Activated T-helper 9 cell treated with anti-CD3 and anti-CD28 coated beads, Interleukin-2, amount 50 U/mL, for 16 hours (primary cell): ENCODE data around the gene MBD3L2.
"Not testable (repeated sequence)": the region's sequence is repeated elsewhere in the genome, so short reads cannot be mapped to it uniquely, and the experiment has no call there.

Source experiments
- DNase-seq: peaks from one replicate; pipeline ENCODE4 v3.0.0-alpha.2; 2020; ENCODE audit warnings: low read depth

MBD3L2 gene

DNA sequence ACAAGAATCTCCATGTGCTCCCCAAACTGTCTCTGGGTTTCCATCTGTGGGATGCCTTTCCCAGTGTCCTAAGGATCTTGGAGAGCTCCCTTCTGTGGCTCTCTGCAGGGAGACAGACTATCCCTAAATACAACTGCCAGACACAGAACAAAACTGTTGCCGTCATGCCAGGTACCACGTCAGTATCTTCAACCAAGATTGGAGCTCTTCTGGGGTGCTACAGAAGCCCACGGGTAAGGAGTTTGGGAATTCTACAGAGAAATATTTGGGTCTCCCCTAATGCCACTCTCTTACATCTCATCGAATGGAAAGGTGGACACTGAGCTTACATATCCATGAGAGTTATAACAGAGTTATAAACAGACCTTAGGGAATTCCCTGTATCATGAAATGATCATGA lies 14.2 kb downstream of the MBD3L2 start:
- no peak for DNase-seq

- DNase-seq = no peak
Observed at GRCh38 chr19:7063764-7064418, 14.8 kb downstream of the MBD3L2 start.

DNA sequence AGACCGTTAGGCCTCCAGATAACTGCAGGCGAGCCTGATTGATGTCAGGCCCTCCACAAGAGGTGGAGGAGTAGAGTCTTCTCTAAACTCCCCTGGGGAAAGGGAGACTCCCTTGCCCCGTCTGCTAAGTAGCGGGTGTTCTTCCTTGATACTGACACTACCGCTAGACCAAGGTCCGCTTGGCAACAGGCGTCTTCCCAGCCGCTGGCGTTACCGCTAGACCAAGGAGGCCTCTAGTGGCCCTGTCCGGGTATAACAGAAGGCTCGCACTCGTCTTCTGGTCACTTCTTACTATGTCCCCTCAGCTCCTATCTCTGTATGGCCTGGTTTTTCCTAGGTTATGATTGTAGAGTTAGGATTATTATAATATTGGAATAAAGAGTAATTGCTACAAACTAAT lies 18.0 kb downstream of the MBD3L2 start:
- not testable (repeated sequence) for DNase-seq

DNA sequence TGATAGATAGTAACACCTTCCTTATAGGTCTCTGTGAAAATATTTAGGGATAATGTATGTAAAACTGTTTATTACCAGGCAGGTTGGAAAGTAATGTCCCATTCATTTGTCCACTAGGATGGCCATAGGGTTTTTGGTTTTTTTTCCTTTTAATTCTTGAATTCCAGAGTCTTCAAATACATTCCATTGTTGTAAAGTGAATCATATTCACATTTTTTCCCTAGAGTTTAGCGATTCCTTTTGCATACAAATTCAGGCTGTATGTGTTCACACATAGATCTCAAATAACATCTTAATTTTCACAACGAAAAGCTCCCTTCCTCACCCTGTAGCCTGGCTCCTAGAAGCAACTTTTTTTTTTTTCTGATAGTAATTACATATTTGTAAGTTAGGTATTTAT lies 18.6 kb downstream of the MBD3L2 start:
- DNase-seq = no peak

DNA sequence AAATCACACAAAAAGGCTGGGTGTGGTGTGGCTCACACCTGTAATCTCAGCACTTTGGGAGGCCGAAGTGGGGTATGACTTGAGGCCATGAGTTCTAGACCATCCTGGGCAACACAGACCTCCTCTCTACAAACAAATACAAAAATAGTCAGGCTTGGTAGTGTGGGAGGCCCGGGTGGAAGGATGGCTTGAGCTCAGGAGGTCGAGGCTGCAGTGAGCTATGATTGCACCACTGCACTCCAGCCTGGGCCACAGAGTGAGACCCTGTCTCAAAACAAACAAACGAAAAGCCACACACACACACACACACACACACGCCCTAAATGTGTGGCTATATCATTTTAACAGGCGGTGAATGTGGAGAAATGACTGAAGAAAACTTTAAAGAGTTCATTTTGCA lies 19.5 kb downstream of the MBD3L2 start:
- no peak for DNase-seq

- peak; percentile 96 for DNase-seq
Observed at GRCh38 chr19:7069042-7069903, 20.2 kb downstream of the MBD3L2 start, which contains the start of gene ZNF557. Gene ZNF557 (plus strand): TSS chr19:7069703. CDS start chr19:7075075, 5,372 bp downstream.

DNA sequence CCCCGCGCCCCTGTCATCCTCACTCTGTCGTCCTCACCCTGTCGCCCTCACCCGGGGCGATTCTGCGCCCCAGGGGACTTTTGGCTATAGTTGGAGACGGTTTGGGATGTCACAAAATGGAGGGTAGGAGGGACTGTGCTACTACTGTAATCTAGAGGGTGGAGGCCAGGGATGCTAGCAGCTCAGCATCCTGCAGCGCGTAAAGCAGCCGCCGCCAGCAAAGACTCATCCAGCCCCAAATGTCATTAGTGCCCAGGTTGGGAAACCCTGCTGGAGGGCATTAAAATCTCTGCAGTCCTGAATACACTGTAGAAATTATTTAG lies 20.7 kb downstream of the MBD3L2 start:
- DNase-seq = no peak

DNA sequence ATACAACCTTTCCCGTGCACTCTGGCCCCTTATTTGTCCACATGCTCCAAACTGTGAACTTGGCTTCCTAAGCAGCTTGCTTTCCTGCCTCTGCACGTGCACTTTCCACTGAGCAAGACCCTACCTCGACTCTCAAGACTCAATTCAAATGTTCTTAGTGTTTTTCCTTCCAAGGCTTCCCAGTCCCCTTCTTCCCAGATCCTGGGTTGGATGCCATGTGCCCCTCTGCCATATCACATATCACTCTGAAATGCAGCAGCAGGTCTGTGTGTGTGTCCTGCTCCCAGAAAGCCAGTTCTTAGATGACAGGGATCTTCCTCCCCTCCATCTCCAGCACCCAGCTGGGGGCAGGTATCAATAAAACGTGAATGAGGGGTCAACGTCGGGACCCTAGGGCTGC lies 23.4 kb downstream of the MBD3L2 start:
- DNase-seq = no peak

DNA sequence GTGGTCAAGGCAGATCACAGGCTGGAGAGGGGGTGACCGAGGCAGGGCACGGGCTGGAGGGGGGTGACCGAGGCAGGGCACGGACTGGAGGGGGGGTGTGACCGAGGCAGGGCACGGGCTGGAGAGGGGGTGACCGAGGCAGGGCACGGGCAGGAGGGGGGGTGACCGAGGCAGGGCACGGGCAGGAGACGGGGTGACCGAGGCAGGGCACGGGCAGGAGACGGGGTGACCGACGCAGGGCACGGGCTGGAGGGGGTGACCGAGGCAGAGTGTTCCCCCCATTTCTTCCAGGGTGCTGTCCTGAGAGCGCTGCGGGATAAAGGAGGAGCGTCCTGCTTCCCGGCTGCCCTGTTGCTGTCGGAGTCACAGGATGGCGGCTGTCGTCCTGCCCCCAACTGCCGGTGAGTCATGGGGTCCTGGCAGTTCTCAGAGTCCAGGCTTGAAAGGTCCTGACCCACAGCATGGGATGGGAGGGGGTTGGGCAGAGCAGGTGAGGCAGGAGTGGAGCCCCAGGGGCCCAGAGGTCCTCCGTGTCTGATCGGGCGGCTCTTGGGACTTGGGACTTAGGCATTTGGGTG lies 25.7 kb downstream of the MBD3L2 start:
- DNase-seq = no peak

DNA sequence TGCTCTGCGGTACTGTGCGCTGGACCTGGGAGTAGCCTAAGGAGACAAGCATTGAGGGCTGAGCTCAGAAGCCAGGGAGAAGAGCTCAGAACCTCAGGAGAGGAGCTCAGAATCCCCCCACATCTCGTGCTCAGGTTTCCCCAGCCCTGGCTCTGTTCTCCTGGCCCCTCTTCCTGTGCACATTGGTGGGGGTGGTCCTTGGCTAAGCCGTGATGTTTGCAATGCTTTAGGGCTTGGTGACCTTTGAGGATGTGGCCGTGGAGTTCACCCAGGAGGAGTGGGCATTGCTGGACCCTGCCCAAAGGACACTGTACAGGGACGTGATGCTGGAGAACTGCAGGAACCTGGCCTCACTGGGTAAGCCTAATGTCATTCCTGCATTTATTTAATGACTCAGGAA lies 27.0 kb downstream of the MBD3L2 start:
- no peak for DNase-seq

DNA sequence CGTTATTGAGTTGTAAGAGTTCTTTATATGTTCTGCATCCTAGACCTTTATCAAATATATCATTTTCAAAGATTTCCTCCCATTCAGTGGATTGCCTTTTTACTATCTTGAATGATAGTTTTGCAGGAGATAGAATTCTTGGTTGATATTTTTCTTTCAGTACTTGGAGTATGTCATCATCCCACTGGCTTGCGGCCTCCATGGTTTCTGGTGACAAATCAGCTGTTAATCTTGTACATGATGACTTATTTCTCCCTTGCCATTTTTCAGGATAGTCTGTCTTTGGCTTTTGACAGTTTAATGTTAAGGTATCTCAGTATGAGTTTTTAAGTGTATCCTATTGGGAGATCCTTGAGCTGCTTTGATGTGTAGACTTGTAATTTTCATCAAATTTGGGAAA lies 28.9 kb downstream of the MBD3L2 start:
- no peak for DNase-seq

GRCh38 chr19:7083076-7083956 lies 34.2 kb downstream of the MBD3L2 start:
- DNase-seq = no peak

GRCh38 chr19:7088999-7089398 lies 39.9 kb downstream of the MBD3L2 start:
- no peak for DNase-seq

- DNase-seq = no peak
Observed at GRCh38 chr19:7098096-7098495, 49.0 kb downstream of the MBD3L2 start.

GRCh38 chr19:7098701-7099596 lies 49.8 kb downstream of the MBD3L2 start:
- peak; percentile 79 for DNase-seq

GRCh38 chr19:7099597-7099921 lies 50.4 kb downstream of the MBD3L2 start:
- DNase-seq = no peak
